Peyer's patch (tissue), 4 donors: ENCODE results near the gene VPS35L. TPM values are rescaled to one million over a fixed set of nuclear protein-coding genes. Genes with fewer than 3 reads are reported as not detected.

ENCODE experiments used
- DNase-seq, 3 donors: peaks; one replicate each; pipeline ENCODE4 v3.0.0-alpha.2; 2017 to 2019
- H3K27ac ChIP-seq, 4 donors: fragments of 200-600 bp; sonication (generic); one replicate each; pipeline ENCODE4 v1.5.1; 2016 to 2019
- H3K27me3 ChIP-seq, 2 donors: fragments of 200-600 bp; sonication (generic); one replicate each; pipeline ENCODE4 v1.5.1; 2019
- H3K36me3 ChIP-seq, 3 donors: fragments of 200-600 bp; sonication (generic); one replicate each; pipeline ENCODE4 v1.5.1; 2016 to 2019
- H3K4me1 ChIP-seq, 4 donors: fragments of 200-600 bp; sonication (generic); one replicate each; pipeline ENCODE4 v1.5.1; 2016 to 2019
- H3K4me3 ChIP-seq, 4 donors: fragments of 200-600 bp; sonication (generic); 1 replicate in 3 of 4; 2 replicates in 1 of 4; pipeline ENCODE4 v1.5.1; 2016 to 2019; ENCODE audit warnings: mild to moderate bottlenecking in 1 of 4
- H3K9me3 ChIP-seq, 4 donors: fragments of 200-600 bp; sonication (generic); one replicate each; pipeline ENCODE4 v1.5.1; 2016 to 2019; ENCODE audit warnings: mild to moderate bottlenecking in 1 of 4
- CTCF ChIP-seq, 6 experiments: fragments of 450-650 bp in 4 of 6; fragments of 200-600 bp in 2 of 6; sonication (generic) in 1 of 6; IDR thresholded peaks; one replicate each; pipeline ENCODE4 v1.5.1; 2017 to 2019; ENCODE audit warnings: antibody characterized with exemption in 6 of 6, mild to moderate bottlenecking in 3 of 6, moderate library complexity in 1 of 6
- POLR2A ChIP-seq, 2 donors: fragments of 450-650 bp; IDR thresholded peaks; one replicate each; pipeline ENCODE4 v1.5.1; 2017; ENCODE audit warnings: antibody characterized with exemption in 2 of 2, mild to moderate bottlenecking in 2 of 2, moderate library complexity in 2 of 2
- total RNA-seq, 4 donors: library from RNA; depleted of rRNA; stranded (reverse); fragments of >200 nt; gene quantifications; one replicate each; pipeline ENCODE4 v1.1.0, GENCODE V29; 2016

VPS35L gene
- total RNA-seq, 4 donors from 2014 or later: 35.2 to 71.8 (median 45.2) TPM

- DNase-seq: peak in 1 of 3 donors; percentile 66
- H3K36me3 ChIP-seq: peaks cover 0 to 58% (median 0%) of the 10 kb centered on the region in 3 donors
Observed at GRCh38 chr16:19644877-19645276, 89.4 kb downstream of the VPS35L start.

GRCh38 chr16:19645557-19645981 is 90.1 kb downstream of the VPS35L start:
- Histone ChIP-seq H3K4me1 (no peaks in the 10 kb centered on the region), H3K9me3 (no peaks in the 10 kb centered on the region), H3K4me3 (no peak overlapping the region), H3K36me3 (peaks cover 0 to 58% (median 0%) of the 10 kb centered on the region in 3 donors), H3K27ac (peak overlapping the region in 2 of 4 donors; percentile 8 to 21), H3K27me3 (no peaks in the 10 kb centered on the region)
- TF ChIP-seq CTCF (IDR thresholded peaks at IDR 0.05) (no peak), POLR2A (IDR thresholded peaks at IDR 0.05) (no peak)
- peak in 1 of 3 donors; percentile 64 for DNase-seq

More at GRCh38 chr16:19644877-19645276, 89.4 kb downstream of the VPS35L start:
- H3K27ac ChIP-seq: peak overlapping the region in 1 of 4 donors; percentile 21
- TF ChIP-seq POLR2A (IDR thresholded peaks at IDR 0.05): no peak
- no peak for TF ChIP-seq CTCF (IDR thresholded peaks at IDR 0.05)
- no peaks in the 10 kb centered on the region for H3K27me3 ChIP-seq
- no peak overlapping the region for H3K4me3 ChIP-seq
- H3K4me1 ChIP-seq: no peaks in the 10 kb centered on the region
- no peaks in the 10 kb centered on the region for H3K9me3 ChIP-seq

- Histone ChIP-seq H3K27me3 (no peaks in the 10 kb centered on the region), H3K36me3 (peaks cover 0 to 71% (median 0%) of the 10 kb centered on the region in 3 donors), H3K27ac (no peak overlapping the region), H3K9me3 (no peaks in the 10 kb centered on the region), H3K4me1 (no peaks in the 10 kb centered on the region), H3K4me3 (no peak overlapping the region)
- TF ChIP-seq POLR2A (IDR thresholded peaks at IDR 0.05) (no peak), CTCF (IDR thresholded peaks at IDR 0.05) (no peak)
- DNase-seq: no peak
Observed at GRCh38 chr16:19649980-19650379, 94.5 kb downstream of the VPS35L start.

- H3K4me1 ChIP-seq: no peaks in the 10 kb centered on the region
- no peak overlapping the region for H3K4me3 ChIP-seq
- TF ChIP-seq CTCF (IDR thresholded peaks at IDR 0.05): no peak
- no peak for TF ChIP-seq POLR2A (IDR thresholded peaks at IDR 0.05)
- no peaks in the 10 kb centered on the region for H3K27me3 ChIP-seq
- H3K27ac ChIP-seq: no peak overlapping the region
- H3K36me3 ChIP-seq: peaks cover 0 to 71% (median 0%) of the 10 kb centered on the region in 3 donors
- no peaks in the 10 kb centered on the region for H3K9me3 ChIP-seq
- DNase-seq: no peak
Observed at GRCh38 chr16:19654147-19654546, 98.6 kb downstream of the VPS35L start.

GRCh38 chr16:19655242-19655777 is 99.8 kb downstream of the VPS35L start:
- no peak for DNase-seq
- Histone ChIP-seq H3K27ac (no peak overlapping the region), H3K27me3 (no peaks in the 10 kb centered on the region), H3K9me3 (no peaks in the 10 kb centered on the region), H3K4me1 (no peaks in the 10 kb centered on the region), H3K4me3 (no peak overlapping the region), H3K36me3 (peaks cover 0 to 62% (median 0%) of the 10 kb centered on the region in 3 donors)
- no peak for TF ChIP-seq POLR2A (IDR thresholded peaks at IDR 0.05)
- no peak for TF ChIP-seq CTCF (IDR thresholded peaks at IDR 0.05)
